RWPE2 (cell line): ENCODE results near the gene PEX5L.
"Not testable (repeated sequence)": the region's sequence is repeated elsewhere in the genome, so short reads cannot be mapped to it uniquely, and the experiment has no call there.

Source experiments
- ATAC-seq: fragments of 200-7000 bp; cut with Tn5 transposase; 3 replicates; pipeline ENCODE4 v1.9.1; 2021; ENCODE audit warnings: low read depth
- DNase-seq: peaks from one replicate; pipeline ENCODE4 v3.0.0-alpha.2; 2020; ENCODE audit warnings: low spot score
- H3K27ac ChIP-seq: fragments of 450-650 bp; 2 replicates; pipeline ENCODE4 v1.5.1; 2017; ENCODE audit warnings: mild to moderate bottlenecking; ENCODE audit not compliant: poor library complexity, severe bottlenecking
- H3K27me3 ChIP-seq: fragments of 250-450 bp; sonication (Bioruptor Pico); 2 replicates; pipeline ENCODE4 v1.5.1; 2021; ENCODE audit warnings: mild to moderate bottlenecking, moderate library complexity; ENCODE audit not compliant: insufficient read depth, poor library complexity, severe bottlenecking
- H3K36me3 ChIP-seq: fragments of 250-450 bp; sonication (Bioruptor Pico); 2 replicates; pipeline ENCODE4 v1.5.1; 2020; ENCODE audit warnings: low read depth, mild to moderate bottlenecking, moderate library complexity
- H3K4me1 ChIP-seq: fragments of 250-450 bp; sonication (Bioruptor Pico); 2 replicates; pipeline ENCODE4 v1.5.1; 2021; ENCODE audit warnings: mild to moderate bottlenecking, moderate library complexity; ENCODE audit not compliant: insufficient read depth, poor library complexity, severe bottlenecking
- H3K4me3 ChIP-seq: fragments of 250-450 bp; sonication (Bioruptor Pico); 2 replicates; pipeline ENCODE4 v1.5.1; 2021; ENCODE audit warnings: mild to moderate bottlenecking, moderate library complexity; ENCODE audit not compliant: severe bottlenecking
- H3K9me3 ChIP-seq: fragments of 250-450 bp; sonication (Bioruptor Pico); 2 replicates; pipeline ENCODE4 v1.5.1; 2021; ENCODE audit warnings: mild to moderate bottlenecking, moderate library complexity; ENCODE audit not compliant: severe bottlenecking
- CTCF ChIP-seq: fragments of 450-650 bp; IDR thresholded peaks from one replicate; pipeline ENCODE4 v1.5.1; 2017; ENCODE audit warnings: mild to moderate bottlenecking, moderate library complexity; ENCODE audit not compliant: poor library complexity, severe bottlenecking

PEX5L gene

GRCh38 chr3:180063783-180064182 lies 27.0 kb upstream of the PEX5L start:
- peak; percentile 8 for TF ChIP-seq CTCF
- peak; percentile 66 for ATAC-seq
- Histone ChIP-seq H3K4me3 (no peak overlapping the region), H3K36me3 (no peaks in the 10 kb centered on the region), H3K9me3 (no peaks in the 10 kb centered on the region), H3K4me1 (no peaks in the 10 kb centered on the region), H3K27me3 (no peaks in the 10 kb centered on the region), H3K27ac (no peak overlapping the region)
- DNase-seq: no peak

- Histone ChIP-seq H3K27ac (no peak overlapping the region), H3K4me3 (no peak overlapping the region)
Measured at GRCh38 chr3:180062771-180063170, 26.0 kb upstream of the PEX5L start.

GRCh38 chr3:180059356-180059755 lies 22.6 kb upstream of the PEX5L start:
- Histone ChIP-seq H3K27ac (no peak overlapping the region), H3K36me3 (no peaks in the 10 kb centered on the region), H3K9me3 (no peaks in the 10 kb centered on the region), H3K4me1 (no peaks in the 10 kb centered on the region), H3K27me3 (no peaks in the 10 kb centered on the region), H3K4me3 (no peak overlapping the region)
- TF ChIP-seq CTCF: no peak
- DNase-seq: no peak
- ATAC-seq: peak; percentile 60; the same call in 1 of the 3 replicates

More at GRCh38 chr3:180062771-180063170, 26.0 kb upstream of the PEX5L start:
- Histone ChIP-seq H3K27me3 (no peaks in the 10 kb centered on the region), H3K4me1 (no peaks in the 10 kb centered on the region), H3K9me3 (no peaks in the 10 kb centered on the region), H3K36me3 (no peaks in the 10 kb centered on the region)
- DNase-seq (no peak), ATAC-seq (no peak)
- TF ChIP-seq CTCF: no peak

- no peak for DNase-seq
- Histone ChIP-seq H3K36me3 (no peaks in the 10 kb centered on the region), H3K9me3 (no peaks in the 10 kb centered on the region), H3K27ac (no peak overlapping the region), H3K4me1 (no peaks in the 10 kb centered on the region), H3K27me3 (no peaks in the 10 kb centered on the region), H3K4me3 (no peak overlapping the region)
- TF ChIP-seq CTCF: no peak
- no peak for ATAC-seq
Measured at GRCh38 chr3:180058238-180058637, 21.5 kb upstream of the PEX5L start.

GRCh38 chr3:180055656-180056055 lies 18.9 kb upstream of the PEX5L start:
- H3K4me1 ChIP-seq, H3K9me3 ChIP-seq, DNase-seq, H3K36me3 ChIP-seq, ATAC-seq, H3K27ac ChIP-seq, H3K27me3 ChIP-seq, H3K4me3 ChIP-seq: not testable (repeated sequence)

GRCh38 chr3:180049391-180049790 lies 12.7 kb upstream of the PEX5L start:
- Histone ChIP-seq H3K4me1 (peaks cover 4% of the 10 kb centered on the region), H3K4me3 (no peak overlapping the region), H3K36me3 (no peaks in the 10 kb centered on the region), H3K27me3 (no peaks in the 10 kb centered on the region), H3K9me3 (no peaks in the 10 kb centered on the region), H3K27ac (no peak overlapping the region)
- DNase-seq (no peak), ATAC-seq (no peak)
- no peak for TF ChIP-seq CTCF
